Liver (tissue), 9 donors: ENCODE results near the gene NINJ2. TPM values are rescaled to one million over a fixed set of nuclear protein-coding genes. Genes with fewer than 3 reads are reported as not detected.

Source experiments
- DNase-seq: peaks from one replicate; pipeline ENCODE4 v3.0.0-alpha.2; 2017; ENCODE audit warnings: low spot score
- H3K27ac ChIP-seq, 2 donors: one replicate each; pipeline ENCODE4 v1.7.0; 2013; ENCODE audit warnings: inconsistent platforms in 2 of 2, low read length in 2 of 2, control low read depth in 1 of 2, low read depth in 1 of 2, mild to moderate bottlenecking in 1 of 2
- H3K27me3 ChIP-seq, 4 donors: one replicate each; pipeline versions ENCODE4 v1.6.1 to v1.7.0; 2013; ENCODE audit warnings: low read length in 3 of 4, inconsistent platforms in 1 of 4, mild to moderate bottlenecking in 1 of 4, moderate library complexity in 1 of 4; ENCODE audit not compliant: control insufficient read depth in 4 of 4, insufficient read depth in 4 of 4
- H3K36me3 ChIP-seq, 4 donors: one replicate each; pipeline versions ENCODE4 v1.6.1 to v1.7.0; 2013; ENCODE audit warnings: low read length in 3 of 4, mild to moderate bottlenecking in 3 of 4, low read depth in 1 of 4, moderate library complexity in 1 of 4; ENCODE audit not compliant: control insufficient read depth in 4 of 4, insufficient read depth in 3 of 4
- H3K4me1 ChIP-seq, 4 donors: one replicate each; pipeline versions ENCODE4 v1.6.1 to v1.7.0; 2013; ENCODE audit warnings: low read length in 3 of 4, mild to moderate bottlenecking in 3 of 4, moderate library complexity in 1 of 4; ENCODE audit not compliant: control insufficient read depth in 4 of 4, insufficient read depth in 4 of 4
- H3K4me3 ChIP-seq, 3 donors: one replicate each; pipeline versions ENCODE4 v1.6.1 to v1.7.0; 2013; ENCODE audit warnings: low read length in 3 of 3, control low read depth in 1 of 3, low read depth in 1 of 3, mild to moderate bottlenecking in 1 of 3
- H3K9ac ChIP-seq, 2 donors: one replicate each; pipeline ENCODE4 v1.7.0; 2013; ENCODE audit warnings: low read length in 2 of 2, mild to moderate bottlenecking in 2 of 2, moderate library complexity in 2 of 2, control low read depth in 1 of 2, low read depth in 1 of 2
- H3K9me3 ChIP-seq, 4 donors: one replicate each; pipeline versions ENCODE4 v1.6.1 to v1.7.0; 2013; ENCODE audit warnings: low read length in 3 of 4; ENCODE audit not compliant: control insufficient read depth in 4 of 4
- CTCF ChIP-seq: fragments of 150-350 bp; IDR thresholded peaks from 2 replicates; pipeline ENCODE4 v1.5.1; 2017; ENCODE audit warnings: improper control_type of control experiment, low read depth, low read length; ENCODE audit not compliant: missing input control
- FOXA1 ChIP-seq: IDR thresholded peaks from 2 replicates; pipeline ENCODE4 v1.6.1; 2016; ENCODE audit warnings: antibody characterized with exemption
- FOXA2 ChIP-seq: IDR thresholded peaks from 2 replicates; pipeline ENCODE4 v1.6.1; 2016; ENCODE audit warnings: antibody characterized with exemption
- GABPA ChIP-seq, 2 donors: IDR thresholded peaks in 1 of 2; conservative IDR thresholded peaks in 1 of 2; 2 replicates each; pipeline ENCODE4 v1.6.1; 2016; ENCODE audit warnings: antibody characterized with exemption in 2 of 2, mild to moderate bottlenecking in 1 of 2, moderate library complexity in 1 of 2
- HNF4A ChIP-seq, 2 donors: conservative IDR thresholded peaks; 2 replicates each; pipeline ENCODE4 v1.6.1; 2016; ENCODE audit warnings: antibody characterized with exemption in 2 of 2, mild to moderate bottlenecking in 2 of 2
- HNF4G ChIP-seq: IDR thresholded peaks from 2 replicates; pipeline ENCODE4 v1.6.1; 2016; ENCODE audit warnings: antibody characterized with exemption
- NR2F2 ChIP-seq: IDR thresholded peaks from 2 replicates; pipeline ENCODE4 v1.6.1; 2016; ENCODE audit warnings: antibody characterized with exemption
- RAD21 ChIP-seq, 2 donors: IDR thresholded peaks; 2 replicates each; pipeline ENCODE4 v1.6.1; 2016; ENCODE audit warnings: antibody characterized with exemption in 2 of 2, mild to moderate bottlenecking in 2 of 2
- RXRA ChIP-seq, 2 donors: IDR thresholded peaks; 2 replicates each; pipeline ENCODE4 v1.6.1; 2017 to 2018; ENCODE audit warnings: antibody characterized with exemption in 2 of 2, mild to moderate bottlenecking in 1 of 2
- TAF1 ChIP-seq: conservative IDR thresholded peaks from 2 replicates; pipeline ENCODE4 v1.6.1; 2016; ENCODE audit warnings: antibody characterized with exemption, mild to moderate bottlenecking
- ZBTB33 ChIP-seq: IDR thresholded peaks from 2 replicates; pipeline ENCODE4 v1.6.1; 2016; ENCODE audit warnings: antibody characterized with exemption
- WGBS: extraction: QIAGEN DNeasy Blood & Tissue Kit; methylation state at CpG from one replicate; pipeline ENCODE4 v1.1.7; 2013; 5-methylcytosine and 5-hydroxymethylcytosine counted together
- polyA plus RNA-seq, 2 donors: library from polyadenylated mRNA; stranded (reverse) in 1 of 2; unstranded in 1 of 2; fragments of 200-250 nt in 1 of 2; fragments of >200 nt in 1 of 2; fragmentation: Nextera tagmentation in 1 of 2; extraction: Ambion mirVana in 1 of 2; gene quantifications; one replicate each; pipeline versions ENCODE4 v1.2.1 to v1.2.3, GENCODE V29; 2013 to 2015
- total RNA-seq, 2 donors: library from RNA; depleted of rRNA; stranded (reverse); fragments of >200 nt; gene quantifications; one replicate each; pipeline ENCODE4 v1.2.3, GENCODE V29; 2014
- TF ChIP-seq, protein P1 (sequence below): IDR thresholded peaks from 2 replicates; pipeline ENCODE4 v1.6.1; 2016; ENCODE audit warnings: antibody characterized with exemption, mild to moderate bottlenecking
- donor health status: healthy.
- donor health status: healthy.
- donor health status: healthy.
- donor health status: healthy.
- donor health status: healthy.

Gene NINJ2
- total and polyA plus RNA-seq, 4 donors: 6.7 to 16.5 (median 15.4) TPM

GRCh38 chr12:543114-543451 is 120.2 kb downstream of the NINJ2 start:
- H3K9ac ChIP-seq: no peak overlapping the region
- peaks cover 0 to 9% (median 3%) of the 10 kb centered on the region in 4 donors for H3K4me1 ChIP-seq
- H3K4me3 ChIP-seq: no peak overlapping the region
- no peak for TF ChIP-seq HNF4G
- TF ChIP-seq CTCF: no peak
- TF ChIP-seq FOXA2: no peak
- TF ChIP-seq ZBTB33: no peak
- no peak for TF ChIP-seq GABPA (IDR thresholded peaks at IDR 0.05 in 1 of 2, conservative IDR thresholded peaks at IDR 0.05 in 1 of 2)
- TF ChIP-seq NR2F2: no peak
- TF ChIP-seq RXRA (IDR thresholded peaks at IDR 0.05): no peak
- TF ChIP-seq, protein P1, sequence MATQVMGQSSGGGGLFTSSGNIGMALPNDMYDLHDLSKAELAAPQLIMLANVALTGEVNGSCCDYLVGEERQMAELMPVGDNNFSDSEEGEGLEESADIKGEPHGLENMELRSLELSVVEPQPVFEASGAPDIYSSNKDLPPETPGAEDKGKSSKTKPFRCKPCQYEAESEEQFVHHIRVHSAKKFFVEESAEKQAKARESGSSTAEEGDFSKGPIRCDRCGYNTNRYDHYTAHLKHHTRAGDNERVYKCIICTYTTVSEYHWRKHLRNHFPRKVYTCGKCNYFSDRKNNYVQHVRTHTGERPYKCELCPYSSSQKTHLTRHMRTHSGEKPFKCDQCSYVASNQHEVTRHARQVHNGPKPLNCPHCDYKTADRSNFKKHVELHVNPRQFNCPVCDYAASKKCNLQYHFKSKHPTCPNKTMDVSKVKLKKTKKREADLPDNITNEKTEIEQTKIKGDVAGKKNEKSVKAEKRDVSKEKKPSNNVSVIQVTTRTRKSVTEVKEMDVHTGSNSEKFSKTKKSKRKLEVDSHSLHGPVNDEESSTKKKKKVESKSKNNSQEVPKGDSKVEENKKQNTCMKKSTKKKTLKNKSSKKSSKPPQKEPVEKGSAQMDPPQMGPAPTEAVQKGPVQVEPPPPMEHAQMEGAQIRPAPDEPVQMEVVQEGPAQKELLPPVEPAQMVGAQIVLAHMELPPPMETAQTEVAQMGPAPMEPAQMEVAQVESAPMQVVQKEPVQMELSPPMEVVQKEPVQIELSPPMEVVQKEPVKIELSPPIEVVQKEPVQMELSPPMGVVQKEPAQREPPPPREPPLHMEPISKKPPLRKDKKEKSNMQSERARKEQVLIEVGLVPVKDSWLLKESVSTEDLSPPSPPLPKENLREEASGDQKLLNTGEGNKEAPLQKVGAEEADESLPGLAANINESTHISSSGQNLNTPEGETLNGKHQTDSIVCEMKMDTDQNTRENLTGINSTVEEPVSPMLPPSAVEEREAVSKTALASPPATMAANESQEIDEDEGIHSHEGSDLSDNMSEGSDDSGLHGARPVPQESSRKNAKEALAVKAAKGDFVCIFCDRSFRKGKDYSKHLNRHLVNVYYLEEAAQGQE: no peak
- TF ChIP-seq FOXA1: no peak
- TF ChIP-seq RAD21 (IDR thresholded peaks at IDR 0.05): no peak
- TF ChIP-seq TAF1: no peak
- H3K27me3 ChIP-seq: no peaks in the 10 kb centered on the region
- DNase-seq: no peak
- no peaks in the 10 kb centered on the region for H3K36me3 ChIP-seq
- H3K27ac ChIP-seq: no peak overlapping the region
- H3K9me3 ChIP-seq: no peaks in the 10 kb centered on the region
- 85% methylated on average over 9 of the region's 9 CpGs for WGBS

DNA sequence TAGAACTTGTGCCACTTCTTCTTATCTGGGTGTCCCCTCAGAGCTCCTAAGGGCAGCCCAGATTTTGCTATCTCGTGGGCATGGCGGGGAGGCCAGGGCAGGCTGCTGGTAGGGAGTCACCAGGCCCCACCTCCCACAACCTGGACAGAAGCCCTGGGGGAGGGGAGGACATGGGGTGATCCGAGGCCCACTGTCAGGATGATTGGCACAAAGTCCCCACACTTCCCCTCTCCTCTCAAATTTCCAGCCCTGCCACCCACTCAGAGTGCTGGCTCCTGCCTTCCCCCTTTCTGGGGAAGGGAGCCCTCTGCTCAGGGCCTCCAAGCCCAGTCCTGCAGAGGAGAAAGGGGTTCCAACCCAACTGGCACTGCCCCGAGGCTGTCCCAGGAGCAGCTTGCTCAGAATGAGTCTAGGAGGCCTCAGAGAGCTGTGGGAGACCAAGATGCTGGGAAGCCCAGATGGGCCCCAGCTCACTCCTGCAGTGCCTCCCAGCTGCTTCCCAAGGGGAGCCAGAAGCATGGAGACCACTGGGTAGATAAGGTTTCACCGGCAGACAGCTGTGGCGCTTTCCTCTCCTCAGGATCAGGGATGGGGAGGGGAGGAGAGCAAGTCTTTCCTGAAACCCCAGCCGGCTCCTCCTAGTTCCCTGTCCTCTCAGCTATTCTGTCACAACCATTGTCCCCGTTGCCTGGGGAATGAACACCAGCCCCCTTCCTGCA is 120.7 kb downstream of the NINJ2 start:
- H3K27me3 ChIP-seq: no peaks in the 10 kb centered on the region
- H3K4me1 ChIP-seq: peaks cover 0 to 9% (median 3%) of the 10 kb centered on the region in 4 donors
- no peaks in the 10 kb centered on the region for H3K36me3 ChIP-seq
- H3K27ac ChIP-seq: no peak overlapping the region
- TF ChIP-seq CTCF (no peak), HNF4A (conservative IDR thresholded peaks at IDR 0.05) (no peak)
- DNase-seq: no peak
- 81% methylated on average over 8 of the region's 8 CpGs for WGBS
- no peak overlapping the region for H3K9ac ChIP-seq
- no peaks in the 10 kb centered on the region for H3K9me3 ChIP-seq
- H3K4me3 ChIP-seq: no peak overlapping the region
